SK-N-SH (cell line): ENCODE measurements around the gene GIT2. TPM values are rescaled to one million over a fixed set of nuclear protein-coding genes. Genes with fewer than 3 reads are reported as not detected.
"Not testable (repeated sequence)": the region's sequence is repeated elsewhere in the genome, so short reads cannot be mapped to it uniquely, and the experiment has no call there.

ENCODE experiments used
- CTCF ChIA-PET: fragments of 300-600, 350-600 bp; formaldehyde crosslinking; extraction: SDS; loops from one replicate; lab custom pipeline; 2021; lab: Yijun Ruan, JAX
- POLR2A ChIA-PET: fragments of 350-600 bp; sonication (Branson Sonifier 250); formaldehyde crosslinking; extraction: SDS; loops from one replicate; lab custom pipeline; 2020; ENCODE audit warnings: antibody characterized with exemption, inconsistent platforms; lab: Yijun Ruan, JAX
- DNase-seq: peaks from one replicate; pipeline ENCODE4 v3.0.0; 2012
- H2AFZ ChIP-seq: fragments of 200-600 bp; sonication (generic); 2 replicates; pipeline ENCODE4 v1.8.1; 2016; ENCODE audit warnings: antibody characterized with exemption, mild to moderate bottlenecking, low read depth
- H3F3A ChIP-seq: fragments of 200-600 bp; sonication (generic); replicated peaks from 2 replicates; pipeline ENCODE3; 2016; ENCODE audit warnings: antibody characterized with exemption, mild to moderate bottlenecking; ENCODE audit not compliant: insufficient read depth
- H3K27ac ChIP-seq, 2 experiments: fragments of 200-500 bp in 1 of 2; fragments of 200-600 bp in 1 of 2; sonication (Bioruptor generic) in 1 of 2; sonication (generic), shearing (Covaris generic) in 1 of 2; 2 replicates each; pipeline versions ENCODE4 v1.5.1 to v1.6.1; 2014 to 2016; ENCODE audit warnings: low read depth in 2 of 2, inconsistent platforms in 1 of 2, low read length in 1 of 2, mild to moderate bottlenecking in 1 of 2, mixed read lengths in 1 of 2
- H3K27me3 ChIP-seq: fragments of 200-600 bp; sonication (generic), shearing (Covaris generic); 2 replicates; pipeline ENCODE4 v1.6.1; 2016; ENCODE audit warnings: mixed run types; ENCODE audit not compliant: insufficient read depth
- H3K36me3 ChIP-seq, 2 experiments: fragments of 200-500 bp in 1 of 2; fragments of 200-600 bp in 1 of 2; sonication (Bioruptor generic) in 1 of 2; sonication (generic) in 1 of 2; replicated peaks in 1 of 2; 2 replicates each; pipeline versions ENCODE3 to v1.5.1; 2014 to 2016; ENCODE audit warnings: low read length in 1 of 2, mild to moderate bottlenecking in 1 of 2; ENCODE audit not compliant: insufficient read depth in 2 of 2, control insufficient read depth in 1 of 2
- H3K4me1 ChIP-seq, 2 experiments: fragments of 200-500 bp in 1 of 2; fragments of 200-600 bp in 1 of 2; sonication (Bioruptor generic) in 1 of 2; sonication (generic), shearing (Covaris generic) in 1 of 2; 2 replicates each; pipeline versions ENCODE4 v1.5.1 to v1.6.1; 2014 to 2016; ENCODE audit warnings: low read depth in 1 of 2, low read length in 1 of 2, mixed run types in 1 of 2; ENCODE audit not compliant: insufficient read depth in 2 of 2, control insufficient read depth in 1 of 2
- H3K4me2 ChIP-seq: fragments of 200-600 bp; sonication (generic), shearing (Covaris generic); 2 replicates; pipeline ENCODE4 v1.6.1; 2017; ENCODE audit warnings: mixed run types
- H3K4me3 ChIP-seq, 2 experiments: fragments of 200-500 bp in 1 of 2; fragments of 200-600 bp in 1 of 2; sonication (Bioruptor generic) in 1 of 2; sonication (generic), shearing (Covaris generic) in 1 of 2; 2 replicates each; pipeline versions ENCODE4 v1.5.1 to v1.8.1; 2014 to 2016; ENCODE audit warnings: low read depth in 2 of 2, inconsistent platforms in 1 of 2, low read length in 1 of 2, mild to moderate bottlenecking in 1 of 2, mixed read lengths in 1 of 2, moderate library complexity in 1 of 2
- H3K79me2 ChIP-seq: fragments of 200-600 bp; sonication (generic); 2 replicates; pipeline ENCODE4 v1.8.1; 2017; ENCODE audit warnings: mild to moderate bottlenecking; ENCODE audit not compliant: insufficient read depth
- H3K9ac ChIP-seq: fragments of 200-600 bp; sonication (generic); 2 replicates; pipeline ENCODE4 v1.6.1; 2017; ENCODE audit warnings: mixed run types
- H3K9me2 ChIP-seq: fragments of 200-600 bp; sonication (generic); 2 replicates; pipeline ENCODE4 v1.6.1; 2017; ENCODE audit warnings: mixed run types
- H3K9me3 ChIP-seq: fragments of 200-600 bp; sonication (generic); 2 replicates; pipeline ENCODE4 v1.6.1; 2017; ENCODE audit warnings: mixed run types, mild to moderate bottlenecking, moderate library complexity
- H4K20me1 ChIP-seq: fragments of 200-600 bp; sonication (generic); 2 replicates; pipeline ENCODE4 v1.6.1; 2017; ENCODE audit warnings: mild to moderate bottlenecking, mixed run types; ENCODE audit not compliant: insufficient read depth
- ELF1 ChIP-seq: IDR thresholded peaks from 2 replicates; pipeline ENCODE4 v1.4.0; 2012
- EP300 ChIP-seq, 2 experiments: IDR thresholded peaks; 2 replicates each; pipeline versions ENCODE4 v1.4.0 to v1.6.1; 2012; ENCODE audit warnings: borderline replicate concordance in 1 of 2, low read depth in 1 of 2, low read length in 1 of 2
- FOSL2 ChIP-seq: IDR thresholded peaks from 2 replicates; pipeline ENCODE4 v1.4.0; 2012; ENCODE audit warnings: low read depth, mild to moderate bottlenecking, moderate library complexity, borderline replicate concordance
- FOXJ3 ChIP-seq: sonication (generic); formaldehyde crosslinking; IDR thresholded peaks from 2 replicates; pipeline ENCODE4 v1.5.1; 2020; ENCODE audit warnings: mild to moderate bottlenecking, missing genetic modification reagents
- GABPA ChIP-seq: IDR thresholded peaks from 2 replicates; pipeline ENCODE4 v1.4.0; 2012; ENCODE audit warnings: low read depth, mild to moderate bottlenecking
- JUND ChIP-seq: IDR thresholded peaks from 2 replicates; pipeline ENCODE4 v1.4.0; 2012
- NFIC ChIP-seq: IDR thresholded peaks from 2 replicates; pipeline ENCODE4 v1.4.0; 2012; ENCODE audit warnings: borderline replicate concordance
- PBX3 ChIP-seq: IDR thresholded peaks from 2 replicates; pipeline ENCODE4; 2012
- RCOR1 ChIP-seq: fragments of 150-350 bp; IDR thresholded peaks from 2 replicates; pipeline ENCODE4 v1.6.1; 2017; ENCODE audit warnings: antibody characterized with exemption, low read length
- RFX5 ChIP-seq: IDR thresholded peaks from 2 replicates; pipeline ENCODE4 v1.6.1; 2012; ENCODE audit warnings: mild to moderate bottlenecking, improper control_type of control experiment, low read length
- RXRA ChIP-seq: IDR thresholded peaks from 2 replicates; pipeline ENCODE4 v1.4.0; 2012; ENCODE audit warnings: low read depth, mild to moderate bottlenecking, borderline replicate concordance
- SIN3A ChIP-seq: IDR thresholded peaks from 2 replicates; pipeline ENCODE4 v1.6.1; 2012; ENCODE audit warnings: low read depth, mild to moderate bottlenecking, low read length, moderate library complexity, borderline replicate concordance
- WGBS: methylation state at CpG from one replicate; pipeline ENCODE4 v1.1.6; 2017; ENCODE audit warnings: low lambda C conversion rate; 5-methylcytosine and 5-hydroxymethylcytosine counted together
- polyA plus RNA-seq, 3 experiments: library from polyadenylated mRNA; depleted of rRNA; stranded (reverse); fragments of >200 nt; gene quantifications; 2 replicates each; pipeline ENCODE4 v1.2.3, GENCODE V29; 2012
- TF ChIP-seq, protein P1 (sequence below): IDR thresholded peaks from 2 replicates; pipeline ENCODE4 v1.4.0; 2012; ENCODE audit warnings: low read depth
- TF ChIP-seq, protein P2 (sequence below): fragments of 200-600 bp; sonication (generic); IDR thresholded peaks from 2 replicates; pipeline ENCODE4 v1.6.1; 2017; ENCODE audit warnings: antibody characterized with exemption, mild to moderate bottlenecking, moderate library complexity

GIT2 gene
- polyA plus RNA-seq, 1 of the 3 experiments (the other 2 are of a cell fraction), result 21.2 TPM

GRCh38 chr12:109930028-109930800 lies 66.0 kb downstream of the GIT2 start:
- Histone ChIP-seq H3K27me3 (no peaks in the 10 kb centered on the region), H2AFZ (no peak overlapping the region), H3K9ac (no peak overlapping the region), H3K27ac (no peak overlapping the region), H3K79me2 (no peaks in the 10 kb centered on the region)
- POLR2A ChIA-PET, result no interaction called here
- 92% methylated on average over 16 of the region's 16 CpGs for WGBS
- TF ChIP-seq EP300 (IDR thresholded peaks at IDR 0.05; ENCODE audit: borderline replicate concordance in 1 of 2, low read depth in 1 of 2, low read length in 1 of 2), result no peak
- no peak for TF ChIP-seq RCOR1
- no peak for TF ChIP-seq NFIC
- TF ChIP-seq GABPA, result no peak
- no peak for TF ChIP-seq JUND
- no peak for TF ChIP-seq RFX5
- TF ChIP-seq, protein P1, sequence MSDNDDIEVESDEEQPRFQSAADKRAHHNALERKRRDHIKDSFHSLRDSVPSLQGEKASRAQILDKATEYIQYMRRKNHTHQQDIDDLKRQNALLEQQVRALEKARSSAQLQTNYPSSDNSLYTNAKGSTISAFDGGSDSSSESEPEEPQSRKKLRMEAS, result no peak
- TF ChIP-seq ELF1, result no peak
- TF ChIP-seq FOSL2, result no peak
- no peak for TF ChIP-seq SIN3A
- no peak for TF ChIP-seq RXRA
- TF ChIP-seq, protein P2, sequence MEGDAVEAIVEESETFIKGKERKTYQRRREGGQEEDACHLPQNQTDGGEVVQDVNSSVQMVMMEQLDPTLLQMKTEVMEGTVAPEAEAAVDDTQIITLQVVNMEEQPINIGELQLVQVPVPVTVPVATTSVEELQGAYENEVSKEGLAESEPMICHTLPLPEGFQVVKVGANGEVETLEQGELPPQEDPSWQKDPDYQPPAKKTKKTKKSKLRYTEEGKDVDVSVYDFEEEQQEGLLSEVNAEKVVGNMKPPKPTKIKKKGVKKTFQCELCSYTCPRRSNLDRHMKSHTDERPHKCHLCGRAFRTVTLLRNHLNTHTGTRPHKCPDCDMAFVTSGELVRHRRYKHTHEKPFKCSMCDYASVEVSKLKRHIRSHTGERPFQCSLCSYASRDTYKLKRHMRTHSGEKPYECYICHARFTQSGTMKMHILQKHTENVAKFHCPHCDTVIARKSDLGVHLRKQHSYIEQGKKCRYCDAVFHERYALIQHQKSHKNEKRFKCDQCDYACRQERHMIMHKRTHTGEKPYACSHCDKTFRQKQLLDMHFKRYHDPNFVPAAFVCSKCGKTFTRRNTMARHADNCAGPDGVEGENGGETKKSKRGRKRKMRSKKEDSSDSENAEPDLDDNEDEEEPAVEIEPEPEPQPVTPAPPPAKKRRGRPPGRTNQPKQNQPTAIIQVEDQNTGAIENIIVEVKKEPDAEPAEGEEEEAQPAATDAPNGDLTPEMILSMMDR, result no peak
- TF ChIP-seq FOXJ3 (CRISPR knock-in tag), result no peak
- TF ChIP-seq PBX3, result no peak
- TF ChIP-seq, all 33 proteins: peak for 0
- no peaks in the 10 kb centered on the region for H3K9me2 ChIP-seq
- H4K20me1 ChIP-seq, result no peaks in the 10 kb centered on the region
- no peaks in the 10 kb centered on the region for H3K4me1 ChIP-seq
- peaks cover 34 to 37% of the 10 kb centered on the region in 2 experiments for H3K36me3 ChIP-seq
- H3K4me3 ChIP-seq, result no peak overlapping the region
- H3K4me2 ChIP-seq, result no peak overlapping the region
- no peak for DNase-seq
- H3F3A ChIP-seq, result peaks cover 8% of the 10 kb centered on the region
- CTCF ChIA-PET, result interaction anchor here (6.1 kb wide), 1 partner anchor 78 kb away, joined by 43 read pairs; no protein-coding TSS in a partner anchor
- H3K9me3 ChIP-seq, result no peaks in the 10 kb centered on the region

DNA sequence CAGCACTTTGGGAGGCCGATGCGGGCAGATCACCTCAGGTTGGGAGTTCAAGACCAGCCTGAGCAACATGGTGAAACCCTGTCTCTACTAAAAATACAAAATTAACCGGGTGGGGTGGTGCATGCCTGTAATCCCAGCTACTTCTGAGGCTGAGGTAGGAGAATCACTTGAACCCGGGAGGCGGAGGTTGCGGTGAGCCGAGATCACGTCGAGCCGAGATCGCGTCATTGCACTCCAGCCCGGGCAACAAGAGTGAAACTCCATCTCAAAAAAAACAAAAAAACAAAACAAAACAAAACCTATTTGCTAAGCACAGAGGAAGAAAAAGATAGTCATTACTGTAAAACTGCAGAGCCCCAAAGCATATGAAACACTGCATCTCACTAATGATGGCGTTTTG lies 66.8 kb downstream of the GIT2 start:
- DNase-seq, H3F3A ChIP-seq, H3K4me3 ChIP-seq, H3K79me2 ChIP-seq, H3K27ac ChIP-seq, H3K4me2 ChIP-seq, H3K9me3 ChIP-seq, POLR2A ChIA-PET, H3K9me2 ChIP-seq, H3K4me1 ChIP-seq, H3K27me3 ChIP-seq, H4K20me1 ChIP-seq, H2AFZ ChIP-seq, H3K9ac ChIP-seq: not testable (repeated sequence)
- CTCF ChIA-PET, result interaction anchor here (0.9 to 6.1 kb wide), 2 partner anchors 29 to 77 kb away, joined by 3 to 43 read pairs; no protein-coding TSS in a partner anchor
- peaks cover 30 to 34% of the 10 kb centered on the region in 2 experiments for H3K36me3 ChIP-seq
- WGBS, result 94% methylated on average over 14 of the region's 14 CpGs
